Dermis blood vessel endothelial cell (primary cell): ENCODE results near the gene CAPN10. TPM values are rescaled to one million over a fixed set of nuclear protein-coding genes. Genes with fewer than 3 reads are reported as not detected.

ENCODE experiments used
- DNase-seq: peaks from one replicate; pipeline ENCODE4 v3.0.0; 2010
- total RNA-seq: library from RNA; depleted of rRNA; stranded (reverse); fragments of >200 nt; gene quantifications from 2 replicates; pipeline ENCODE4 v1.2.3, GENCODE V29; 2014

Gene CAPN10
- total RNA-seq, 1 donor from 2014 or later, result 40.8 TPM

DNA sequence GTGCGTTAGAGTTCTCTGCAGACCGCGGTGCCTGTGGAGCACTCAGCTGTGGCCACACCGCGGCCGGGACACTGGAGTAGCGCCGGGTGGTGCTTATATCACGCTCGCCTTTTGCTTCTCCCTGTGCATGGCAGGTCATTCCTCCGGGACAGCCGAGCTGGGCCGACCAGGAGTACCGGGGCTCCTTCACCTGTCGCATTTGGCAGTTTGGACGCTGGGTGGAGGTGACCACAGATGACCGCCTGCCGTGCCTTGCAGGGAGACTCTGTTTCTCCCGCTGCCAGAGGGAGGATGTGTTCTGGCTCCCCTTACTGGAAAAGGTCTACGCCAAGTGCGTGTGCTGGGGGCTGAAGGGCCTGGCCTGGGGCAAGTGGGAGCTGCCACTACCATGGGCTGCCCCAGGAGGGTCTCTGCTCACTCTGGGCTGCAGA lies 4.2 kb downstream of the CAPN10 start:
- no peak for DNase-seq

DNA sequence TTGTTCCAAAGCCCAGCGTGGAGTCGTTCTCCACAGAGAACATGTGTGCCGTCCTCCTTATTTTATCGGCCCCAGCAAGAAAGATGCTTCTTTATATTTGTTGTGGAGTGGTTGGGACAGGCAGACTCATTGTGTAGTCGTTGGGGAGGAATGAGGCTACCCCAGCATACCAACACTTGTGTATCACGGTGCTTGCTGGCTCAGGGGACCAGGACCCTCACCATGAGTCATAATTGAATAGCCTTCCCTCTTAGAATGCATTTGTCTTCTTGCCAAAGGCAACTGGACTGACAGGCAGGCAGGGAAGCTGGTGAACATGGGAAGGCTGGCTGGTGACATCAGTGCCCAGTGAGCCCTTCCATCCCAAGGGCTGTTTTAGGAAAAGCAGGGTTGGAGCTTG lies 4.7 kb downstream of the CAPN10 start:
- DNase-seq, result no peak

DNA sequence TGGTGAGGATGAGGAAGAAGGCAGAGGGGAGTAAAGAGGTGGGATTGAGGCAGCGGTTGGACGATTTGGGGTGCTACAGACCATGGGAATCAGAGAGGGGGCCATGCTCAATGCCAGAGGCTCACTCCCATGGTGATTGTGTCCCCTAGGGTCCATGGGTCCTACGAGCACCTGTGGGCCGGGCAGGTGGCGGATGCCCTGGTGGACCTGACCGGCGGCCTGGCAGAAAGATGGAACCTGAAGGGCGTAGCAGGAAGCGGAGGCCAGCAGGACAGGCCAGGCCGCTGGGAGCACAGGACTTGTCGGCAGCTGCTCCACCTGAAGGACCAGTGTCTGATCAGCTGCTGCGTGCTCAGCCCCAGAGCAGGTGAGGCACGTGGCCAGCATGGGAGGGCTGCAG lies 5.2 kb downstream of the CAPN10 start:
- DNase-seq, result no peak

DNA sequence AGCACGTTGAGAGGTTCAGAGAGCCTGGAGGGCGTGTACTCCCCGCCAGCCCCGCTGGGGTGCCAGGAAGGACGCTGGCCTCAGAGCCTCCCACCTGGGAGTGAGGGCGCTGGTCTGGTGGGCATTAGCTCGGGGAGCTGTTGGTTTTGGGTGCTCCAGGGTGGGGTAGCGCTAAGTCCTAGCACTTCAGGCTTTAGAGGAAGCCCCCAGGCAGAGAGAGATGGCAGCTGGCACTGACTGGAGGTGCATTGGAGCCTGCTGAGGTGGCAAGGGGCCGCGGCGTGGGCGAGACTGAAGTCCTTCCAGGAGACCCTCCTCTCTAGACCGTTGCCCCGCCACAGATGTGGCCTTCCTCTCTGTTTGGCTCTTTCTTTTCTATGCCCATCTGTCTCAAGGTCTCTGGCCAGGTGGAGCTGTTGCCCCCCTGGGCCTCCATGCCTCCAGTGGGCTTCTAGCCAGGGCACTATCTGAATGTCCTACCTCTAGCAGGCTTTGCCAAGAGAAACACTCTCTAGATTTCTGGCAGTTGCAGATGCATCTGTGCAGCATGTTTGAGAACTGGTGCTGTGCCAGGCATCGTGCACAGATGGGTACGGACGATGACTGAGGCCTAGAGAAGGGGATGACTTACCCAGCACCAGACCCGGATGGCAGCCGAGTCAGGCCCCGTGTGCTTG lies 6.6 kb downstream of the CAPN10 start:
- no peak for DNase-seq

DNA sequence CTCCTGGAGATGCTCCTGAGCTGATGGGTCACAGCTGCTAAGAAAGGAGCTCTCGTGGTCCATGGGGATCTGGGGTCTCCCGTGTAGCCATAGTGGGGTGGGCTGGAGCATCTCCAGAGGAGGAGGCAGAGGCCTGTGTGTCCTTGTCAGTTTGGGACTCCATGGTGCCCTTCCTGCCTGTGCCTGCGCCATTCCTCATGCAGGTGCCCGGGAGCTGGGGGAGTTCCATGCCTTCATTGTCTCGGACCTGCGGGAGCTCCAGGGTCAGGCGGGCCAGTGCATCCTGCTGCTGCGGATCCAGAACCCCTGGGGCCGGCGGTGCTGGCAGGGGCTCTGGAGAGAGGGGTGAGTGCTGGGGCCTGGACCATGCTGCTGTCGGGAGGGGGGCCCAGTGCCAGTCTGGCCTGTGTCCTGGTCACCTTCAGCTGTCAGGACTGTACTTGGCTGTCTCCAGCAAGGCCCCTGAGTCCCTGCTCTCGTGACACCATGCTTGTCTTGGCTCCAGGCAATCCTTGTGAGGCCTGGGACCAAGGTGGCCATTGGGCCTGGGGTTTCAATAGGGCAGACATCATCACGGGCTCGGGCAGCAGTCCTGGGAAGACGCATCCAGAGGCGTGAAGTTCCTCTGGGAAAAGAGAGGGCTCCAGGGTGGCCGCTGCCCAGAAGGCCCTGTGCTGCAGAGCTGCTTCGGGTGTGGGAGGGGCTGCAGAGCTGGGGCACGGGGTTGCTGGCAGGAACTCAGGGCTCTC lies 7.3 kb downstream of the CAPN10 start:
- DNase-seq, result no peak

DNA sequence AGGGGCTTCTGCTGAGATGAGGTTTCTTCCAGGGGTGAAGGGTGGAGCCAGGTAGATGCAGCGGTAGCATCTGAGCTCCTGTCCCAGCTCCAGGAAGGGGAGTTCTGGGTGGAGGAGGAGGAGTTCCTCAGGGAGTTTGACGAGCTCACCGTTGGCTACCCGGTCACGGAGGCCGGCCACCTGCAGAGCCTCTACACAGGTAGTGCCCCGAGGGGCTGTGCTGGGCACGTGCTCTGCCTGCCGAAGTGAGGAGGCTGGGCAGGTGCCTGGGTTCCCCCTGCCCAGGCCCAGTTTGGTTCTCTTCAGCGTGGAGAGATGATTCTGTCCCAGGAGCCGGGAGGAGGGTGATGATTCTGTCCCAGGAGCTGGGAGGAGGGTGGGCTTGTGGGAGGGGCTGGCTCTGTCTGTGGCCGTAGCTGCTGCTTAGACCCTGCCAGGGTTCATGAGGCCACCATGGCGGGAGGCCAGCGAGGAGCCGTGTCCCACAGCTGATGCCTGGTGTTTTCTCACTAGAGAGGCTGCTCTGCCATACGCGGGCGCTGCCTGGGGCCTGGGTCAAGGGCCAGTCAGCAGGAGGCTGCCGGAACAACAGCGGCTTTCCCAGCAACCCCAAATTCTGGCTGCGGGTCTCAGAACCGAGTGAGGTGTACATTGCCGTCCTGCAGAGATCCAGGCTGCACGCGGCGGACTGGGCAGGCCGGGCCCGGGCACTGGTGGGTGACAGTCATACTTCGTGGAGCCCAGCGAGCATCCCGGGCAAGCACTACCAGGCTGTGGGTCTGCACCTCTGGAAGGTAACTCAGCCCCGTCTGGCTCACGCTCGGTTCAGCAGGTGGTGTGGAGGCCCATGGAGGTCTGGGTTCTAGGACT lies 8.2 kb downstream of the CAPN10 start:
- no peak for DNase-seq

DNA sequence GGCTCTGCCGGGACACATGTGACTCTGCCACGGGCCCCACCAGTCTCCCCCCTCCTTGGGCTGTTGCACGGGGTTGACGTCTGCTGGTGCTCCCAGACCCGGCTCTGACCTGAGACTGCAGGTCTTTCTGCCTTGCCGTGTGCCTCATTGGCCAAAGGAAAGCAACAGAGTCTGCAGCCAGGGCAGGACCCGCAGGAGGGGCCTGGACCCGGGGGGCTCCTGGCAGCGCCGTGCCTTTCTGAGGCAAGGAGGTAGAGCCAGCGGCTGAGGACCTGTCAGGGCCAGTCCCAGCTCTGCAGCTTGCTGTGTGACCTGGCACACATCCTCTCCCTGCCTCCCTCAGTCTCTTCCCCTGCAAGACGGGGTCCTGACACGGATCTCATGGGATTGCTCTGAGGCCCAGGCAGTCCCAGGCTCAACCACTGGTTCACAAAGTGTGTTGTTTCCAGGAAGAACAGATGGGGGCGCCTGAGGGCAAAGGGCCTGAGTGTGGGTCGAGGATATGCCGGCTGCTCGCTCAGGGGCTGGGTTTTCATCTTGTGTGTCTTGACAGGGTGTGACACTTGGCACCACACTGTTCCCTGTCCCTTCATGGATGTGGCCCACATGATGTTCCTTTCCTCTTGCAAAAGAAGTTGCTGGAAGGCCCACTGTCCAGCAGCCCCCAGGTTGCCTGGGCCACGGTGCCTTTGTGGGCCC lies 9.0 kb downstream of the CAPN10 start:
- peak; percentile 30 for DNase-seq

DNA sequence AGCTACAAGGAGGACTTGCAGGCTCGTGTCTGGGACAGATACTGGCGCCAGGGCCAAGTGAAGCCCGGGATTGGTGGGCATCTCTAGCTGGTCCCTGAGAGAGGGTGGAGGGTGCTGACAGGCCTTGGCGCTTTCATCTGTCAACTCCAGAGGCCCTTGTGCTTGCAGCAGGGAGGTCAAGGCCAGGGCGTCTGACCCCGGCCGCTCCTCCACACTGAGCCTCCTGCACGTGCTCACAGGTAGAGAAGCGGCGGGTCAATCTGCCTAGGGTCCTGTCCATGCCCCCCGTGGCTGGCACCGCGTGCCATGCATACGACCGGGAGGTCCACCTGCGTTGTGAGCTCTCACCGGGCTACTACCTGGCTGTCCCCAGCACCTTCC lies 9.5 kb downstream of the CAPN10 start:
- no peak for DNase-seq

DNA sequence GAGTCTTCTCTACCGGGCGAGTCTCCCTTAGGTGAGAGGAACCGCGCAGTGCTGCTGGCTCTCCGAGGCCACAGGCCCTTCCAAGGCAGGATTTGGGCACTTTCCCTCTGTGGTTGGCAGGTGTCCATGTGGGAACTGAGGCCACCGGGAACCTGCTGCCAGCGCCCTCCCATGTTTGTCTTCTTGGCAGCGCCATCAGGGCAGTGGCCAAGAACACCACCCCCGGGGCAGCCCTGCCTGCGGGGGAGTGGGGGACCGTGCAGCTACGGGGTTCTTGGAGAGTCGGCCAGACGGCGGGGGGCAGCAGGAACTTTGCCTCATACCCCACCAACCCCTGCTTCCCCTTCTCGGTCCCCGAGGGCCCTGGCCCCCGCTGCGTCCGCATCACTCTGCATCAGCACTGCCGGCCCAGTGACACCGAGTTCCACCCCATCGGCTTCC lies 10.0 kb downstream of the CAPN10 start:
- no peak for DNase-seq

DNA sequence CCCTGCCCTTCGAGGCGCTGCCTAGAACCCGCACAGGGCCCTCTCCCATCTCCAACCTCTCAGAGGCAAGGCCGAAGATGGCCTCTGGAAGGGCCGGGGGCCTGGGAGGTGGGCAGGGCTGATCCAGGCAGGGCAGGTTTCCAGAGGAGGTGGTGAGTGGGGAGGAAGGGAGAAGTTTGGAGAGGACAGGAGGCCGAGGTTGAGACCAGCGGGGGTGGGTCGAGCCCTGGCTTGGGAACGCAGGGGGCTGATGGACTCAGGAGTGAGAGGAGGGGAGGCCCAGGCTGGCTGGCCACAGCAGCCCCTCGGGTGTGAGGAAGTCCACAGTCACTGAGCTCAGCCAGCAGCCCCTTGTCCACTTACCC lies 10.5 kb downstream of the CAPN10 start:
- DNase-seq, result no peak

DNA sequence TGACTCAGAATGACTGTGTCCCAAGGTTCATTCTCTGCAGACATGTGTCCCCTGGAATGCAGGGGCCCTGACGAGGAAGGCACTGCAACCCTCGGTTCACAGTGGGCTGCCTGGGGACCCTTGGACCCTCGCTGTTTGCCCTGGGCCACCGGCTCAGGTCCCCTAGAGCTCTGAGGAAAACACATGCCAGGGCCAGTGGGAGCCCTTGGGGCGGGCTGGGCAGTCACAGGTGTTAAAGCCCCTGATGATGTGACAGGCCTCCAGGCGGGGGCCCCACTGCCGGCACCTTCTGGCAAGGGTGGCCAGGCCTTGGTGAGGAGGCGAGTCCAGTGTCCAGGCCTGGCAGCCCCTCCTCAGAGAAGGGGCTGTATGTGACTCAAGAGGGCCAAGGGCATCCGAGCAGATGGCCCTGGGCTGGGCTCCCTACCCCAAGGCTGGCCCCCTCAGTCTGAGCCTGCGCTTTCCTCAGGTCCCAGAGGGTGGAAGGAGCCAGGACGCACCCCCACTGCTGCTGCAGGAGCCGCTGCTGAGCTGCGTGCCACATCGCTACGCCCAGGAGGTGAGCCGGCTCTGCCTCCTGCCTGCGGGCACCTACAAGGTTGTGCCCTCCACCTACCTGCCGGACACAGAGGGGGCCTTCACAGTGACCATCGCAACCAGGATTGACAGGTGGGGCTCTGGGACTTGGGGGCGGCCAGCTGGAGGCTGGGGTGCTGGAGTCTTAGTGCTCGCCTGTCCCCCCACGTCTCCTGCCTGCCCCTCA lies 11.1 kb downstream of the CAPN10 start:
- no peak for DNase-seq

DNA sequence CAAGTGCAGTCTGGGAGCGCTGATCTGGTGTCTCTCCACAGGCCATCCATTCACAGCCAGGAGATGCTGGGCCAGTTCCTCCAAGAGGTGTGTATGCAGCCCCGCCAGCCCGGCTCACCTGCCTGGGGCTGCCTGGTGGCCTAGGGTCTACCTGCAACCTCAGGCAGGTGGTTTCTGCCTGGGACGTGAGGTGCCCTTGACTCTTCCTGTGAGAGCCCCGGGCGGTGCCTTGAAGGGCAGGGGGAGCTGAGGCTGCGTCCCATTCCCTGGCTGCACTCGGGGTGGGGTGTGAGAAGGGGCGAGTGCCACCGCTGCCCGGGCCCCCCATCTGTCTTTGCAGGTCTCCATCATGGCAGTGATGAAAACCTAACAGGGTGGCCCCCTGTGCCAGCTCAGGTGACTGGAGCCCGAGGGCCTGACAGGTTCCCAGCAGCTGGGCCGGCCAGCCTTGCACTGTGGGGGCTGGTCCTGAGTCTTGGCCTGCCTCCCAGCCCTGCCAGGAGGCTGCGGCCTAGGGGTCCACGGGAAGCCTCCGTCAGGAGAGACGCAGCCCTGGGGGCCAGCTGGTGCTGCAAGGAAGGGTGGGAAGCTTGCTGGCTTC lies 11.9 kb downstream of the CAPN10 start:
- DNase-seq, result no peak

DNA sequence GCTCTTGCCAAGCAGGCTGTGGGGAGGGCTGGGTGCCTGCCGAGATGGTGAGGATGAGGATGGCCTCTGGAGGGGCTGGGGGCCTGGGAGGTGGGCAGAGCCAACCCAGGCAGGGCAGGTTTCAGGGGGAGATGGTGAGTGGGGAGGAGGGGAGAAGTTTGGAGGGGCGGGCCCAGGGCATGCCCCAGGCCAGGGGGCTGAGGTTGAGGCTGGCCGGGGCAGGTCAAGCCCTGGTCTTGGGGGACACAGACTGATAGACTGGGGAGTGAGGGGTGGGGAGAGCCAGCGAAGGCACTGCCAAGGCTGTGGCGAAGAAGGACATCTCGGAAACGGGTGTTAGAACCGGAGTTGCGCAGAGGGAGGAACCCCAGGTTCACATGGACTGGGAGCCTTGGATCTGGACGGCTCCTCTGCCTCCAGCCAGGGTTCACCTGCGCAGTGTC lies 12.6 kb downstream of the CAPN10 start:
- DNase-seq, result no peak

DNA sequence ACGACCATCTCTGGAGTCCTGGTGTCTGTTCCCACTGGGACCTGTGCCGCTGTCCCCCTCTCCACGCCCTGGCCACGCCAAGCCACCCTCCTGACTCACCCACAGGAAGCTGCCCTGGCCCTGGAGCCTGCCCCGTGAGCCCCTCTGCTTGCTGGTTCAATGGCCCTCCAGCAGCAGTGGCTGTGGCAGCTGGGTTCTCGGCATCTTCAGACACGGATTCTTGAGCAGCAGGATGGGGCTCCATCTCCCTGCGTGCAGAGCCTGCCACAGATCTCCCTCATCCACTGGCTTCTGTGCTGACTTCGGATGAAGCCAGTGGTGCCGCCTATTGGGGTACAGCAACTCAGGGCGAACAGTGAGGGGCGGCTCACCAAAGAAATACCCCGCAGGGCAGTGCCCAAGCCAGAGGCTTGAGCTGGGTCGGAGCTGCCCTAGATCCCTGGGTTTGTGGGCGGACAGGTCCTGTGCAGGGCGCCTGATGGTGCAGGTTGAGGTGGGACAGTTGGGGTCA lies 14.0 kb downstream of the CAPN10 start:
- DNase-seq, result no peak

DNA sequence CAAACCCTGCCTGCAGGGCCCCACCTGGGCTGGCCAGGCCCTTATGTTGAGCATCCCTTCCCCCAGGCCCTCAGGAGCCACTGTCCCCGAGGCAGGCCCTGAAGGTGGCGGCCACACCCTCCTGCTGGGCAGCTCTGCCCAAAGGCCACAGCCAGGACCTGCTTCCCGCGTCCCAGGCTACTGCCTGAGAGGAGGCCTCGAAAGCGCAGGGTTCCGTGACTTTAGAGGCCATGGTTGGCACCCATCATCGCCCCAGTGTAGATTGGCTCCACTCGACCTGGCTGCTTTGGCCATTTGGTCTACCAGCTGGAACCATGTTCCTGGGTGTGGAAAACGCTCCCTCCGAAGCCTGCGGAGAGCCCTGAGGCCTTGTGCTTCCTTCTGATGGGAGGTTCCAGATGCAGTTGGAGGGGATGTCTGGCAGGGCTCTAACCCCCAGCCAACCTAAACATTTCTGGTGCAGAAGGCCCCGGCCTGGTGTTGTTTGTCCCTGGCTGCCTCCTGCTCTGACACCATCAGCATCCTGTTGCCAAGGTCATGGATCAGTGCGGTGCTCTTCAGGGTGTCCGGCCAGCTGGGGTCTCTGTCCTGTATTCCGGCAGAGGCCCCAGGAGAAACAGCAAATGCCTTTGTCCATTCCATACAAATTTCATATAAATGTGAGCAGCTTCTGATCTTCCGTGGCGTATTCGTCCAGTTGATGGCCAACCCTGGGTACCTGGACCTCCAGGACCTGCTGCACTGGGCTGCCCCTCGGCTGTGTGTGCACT lies 14.7 kb downstream of the CAPN10 start:
- DNase-seq, result peak; percentile 16

DNA sequence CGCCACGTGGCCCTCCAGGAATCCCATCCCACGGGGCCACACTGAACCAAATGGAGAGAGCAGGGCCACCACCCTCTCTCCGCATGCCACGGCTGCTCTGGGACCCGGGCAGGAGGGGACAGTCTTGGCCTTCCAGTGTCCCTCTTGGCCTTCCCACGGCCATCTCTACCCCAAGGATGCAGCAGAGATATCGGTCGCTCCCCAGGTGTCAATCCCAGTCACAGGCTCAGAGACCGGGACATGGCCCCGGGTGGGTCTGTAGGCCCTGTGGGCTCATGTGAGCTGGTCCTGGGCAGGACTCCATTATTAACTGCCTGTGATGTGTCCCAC lies 15.3 kb downstream of the CAPN10 start:
- DNase-seq, result no peak

DNA sequence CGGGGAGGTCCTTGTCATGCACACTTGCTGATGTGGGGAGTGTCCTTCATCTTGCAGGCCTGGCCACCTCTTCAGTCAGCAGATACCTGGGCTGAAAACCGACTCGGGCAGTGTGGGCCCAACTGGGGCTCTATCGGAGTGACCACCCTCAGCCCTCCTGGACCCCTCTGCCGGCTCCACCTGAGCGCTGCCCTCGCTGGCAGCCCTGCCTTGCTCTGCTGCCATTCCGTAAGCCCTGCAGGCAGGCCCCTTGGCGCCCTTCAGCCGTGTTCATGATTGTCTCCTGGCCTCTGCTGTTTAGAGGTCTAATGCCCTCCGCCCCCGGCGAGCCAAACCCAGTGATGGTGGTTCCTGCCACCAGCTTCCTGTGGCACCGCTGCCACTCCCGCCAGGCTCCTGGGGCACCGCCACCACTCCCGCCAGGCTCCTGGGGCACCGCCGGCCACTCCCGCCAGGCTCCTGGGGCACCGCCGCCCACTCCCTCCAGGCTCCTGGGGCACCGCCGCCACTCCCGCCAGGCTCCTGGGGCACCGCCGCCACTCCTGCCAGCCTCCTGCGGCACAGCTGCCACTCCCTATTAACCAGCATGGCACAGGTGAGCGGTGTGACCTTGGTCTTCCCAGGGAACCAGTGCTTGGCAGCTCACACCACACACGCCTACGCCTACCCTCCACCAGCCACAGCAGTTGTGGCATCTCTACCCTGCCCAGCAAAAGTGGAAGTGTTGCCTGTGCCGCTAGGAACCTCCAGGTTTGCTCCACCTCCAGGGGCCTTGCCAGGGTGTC lies 15.9 kb downstream of the CAPN10 start:
- no peak for DNase-seq

DNA sequence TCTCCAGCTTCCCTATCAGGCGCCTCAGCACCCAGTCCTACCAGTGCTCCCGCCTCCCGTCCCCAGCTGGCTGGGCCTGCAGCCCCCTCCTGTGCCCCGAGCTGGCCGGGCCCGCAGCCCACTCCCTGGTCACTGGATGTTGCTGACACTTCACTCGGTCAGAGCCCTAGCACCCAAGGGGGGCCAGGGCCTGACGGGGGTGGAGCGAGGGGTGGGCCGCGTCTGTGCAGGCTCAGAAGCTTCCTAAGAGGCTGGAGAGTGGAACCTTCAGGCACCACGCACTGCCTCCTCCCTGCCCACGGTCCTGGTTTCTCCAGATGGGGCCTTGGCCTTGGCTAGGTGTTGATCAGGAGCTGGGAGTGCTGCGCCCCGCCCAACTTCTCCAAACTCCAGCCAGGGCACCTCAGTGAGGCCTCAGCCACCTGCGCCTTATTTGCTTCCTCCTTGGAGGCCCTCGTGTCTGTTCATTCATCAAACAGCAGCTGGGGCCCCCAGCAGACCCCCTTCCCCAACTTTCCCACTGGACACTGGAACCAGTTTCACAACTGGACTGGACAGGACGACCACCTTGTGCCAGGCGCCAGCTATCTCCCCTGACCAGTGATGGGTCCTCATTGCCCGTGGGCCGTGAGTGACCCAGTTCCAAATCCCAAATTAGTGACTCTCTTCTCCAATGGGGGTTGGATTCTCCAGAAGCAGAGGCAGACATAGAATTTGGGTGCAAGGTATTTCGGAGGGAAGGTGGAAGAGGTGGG lies 16.7 kb downstream of the CAPN10 start:
- DNase-seq, result no peak

DNA sequence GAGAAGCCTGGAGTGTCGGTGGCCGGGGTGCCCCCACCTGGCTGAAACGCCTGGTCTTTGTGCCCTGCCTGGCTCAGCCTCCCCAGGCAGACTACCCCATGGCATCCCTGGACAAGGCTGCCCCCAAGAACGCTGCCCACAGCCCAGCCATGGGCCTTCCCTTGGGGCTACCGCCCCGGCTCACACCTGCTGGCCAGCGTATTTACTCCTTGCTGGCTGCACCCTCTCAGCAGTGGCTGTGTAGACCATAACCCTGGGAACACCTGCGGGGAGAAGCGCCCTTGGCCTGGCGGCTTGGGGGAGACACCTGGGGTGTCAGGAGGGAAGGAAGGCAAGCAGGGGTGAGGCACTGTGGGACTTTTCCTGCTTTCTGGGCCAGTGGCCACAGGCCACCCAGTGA lies 17.3 kb downstream of the CAPN10 start:
- no peak for DNase-seq
